GM15510 (cell line): ENCODE measurements around the gene OSCAR.

Experiments used
- POLR2A ChIP-seq: IDR thresholded peaks from 3 replicates; pipeline ENCODE4 v1.6.1; 2011; ENCODE audit warnings: borderline replicate concordance; ENCODE audit not compliant: insufficient read length; ENCODE audit errors: extremely low read depth

Gene OSCAR

DNA sequence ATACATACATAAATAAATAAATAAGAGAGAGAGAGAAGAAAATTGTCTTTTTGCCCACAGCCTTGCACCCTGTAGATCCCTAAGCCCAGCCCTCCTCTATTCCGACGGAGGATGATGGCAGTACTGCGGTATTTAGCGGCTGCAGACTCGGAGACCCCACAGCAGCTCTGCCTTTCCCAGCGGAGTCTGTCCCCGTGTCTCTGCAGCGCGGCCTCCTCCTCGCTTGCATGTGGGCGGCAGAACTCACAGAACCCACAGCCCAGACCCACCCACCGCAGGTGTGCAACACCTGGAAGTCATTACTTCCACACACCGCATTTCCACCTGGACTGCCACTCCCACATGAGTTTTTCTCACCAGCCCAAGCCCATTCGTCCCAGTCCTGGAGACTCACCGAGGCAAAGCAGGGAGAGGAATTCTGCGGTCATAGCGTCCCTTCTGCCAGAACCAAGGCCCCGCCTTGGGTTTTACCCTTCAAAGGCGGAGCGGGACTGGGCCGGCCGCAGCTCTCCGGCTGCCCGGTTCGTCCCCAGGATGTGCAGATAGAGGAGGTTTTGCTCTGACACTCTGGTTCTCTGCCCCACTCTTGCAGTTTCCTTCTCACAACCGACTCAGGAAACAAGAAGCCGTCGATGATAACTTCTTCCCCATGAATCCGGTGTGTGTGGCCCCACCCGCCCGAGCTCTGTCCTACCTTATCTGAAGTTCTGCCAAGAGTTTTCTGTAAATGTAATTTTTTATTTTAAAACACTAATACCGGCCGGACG lies 37.1 kb downstream of the OSCAR start, which contains the start of gene VSTM1:
Gene VSTM1 (minus strand): TSS at position 548 of the 767 bp plus-strand sequence. CDS start 120 bp downstream, at position 428.
- TF ChIP-seq POLR2A = no peak

DNA sequence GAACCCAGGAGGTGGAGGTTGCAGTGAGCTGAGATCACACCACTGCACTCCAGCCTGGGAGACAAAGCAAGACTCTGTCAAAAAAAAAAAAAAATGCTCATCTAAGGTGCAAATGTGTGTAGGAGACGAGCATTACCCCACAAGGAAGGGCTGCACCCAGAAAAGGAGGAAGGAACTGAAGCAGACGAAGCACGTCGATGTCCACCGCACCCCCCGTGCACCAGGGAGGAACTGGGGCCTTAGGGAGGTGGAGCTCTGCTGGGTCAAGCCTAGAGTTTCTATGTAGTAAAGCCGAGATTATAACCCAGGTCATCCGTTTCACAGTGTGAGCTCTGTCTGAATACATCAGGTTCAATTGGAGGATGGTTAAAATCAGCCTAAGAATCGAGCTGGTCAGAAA lies 38.0 kb downstream of the OSCAR start:
- no peak for TF ChIP-seq POLR2A

DNA sequence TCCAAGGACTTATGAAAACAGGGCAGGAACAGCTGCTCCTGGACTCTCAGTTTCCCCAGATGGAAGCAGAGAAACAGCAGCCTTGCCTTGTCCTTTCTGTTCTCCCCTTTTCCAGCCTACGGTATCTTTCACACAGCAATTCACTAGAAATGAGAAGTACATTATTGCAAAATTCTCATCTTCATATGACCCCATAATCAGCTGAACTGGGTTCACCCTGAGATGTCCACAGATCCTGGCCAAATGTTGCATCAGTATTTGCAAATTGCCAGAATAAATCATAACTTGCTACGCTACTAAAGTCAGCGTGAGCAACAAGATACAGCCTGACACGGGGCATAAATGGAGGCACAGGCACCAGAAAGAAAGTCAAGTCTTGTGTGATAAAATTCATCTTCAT lies 53.0 kb downstream of the OSCAR start:
- no peak for TF ChIP-seq POLR2A

DNA sequence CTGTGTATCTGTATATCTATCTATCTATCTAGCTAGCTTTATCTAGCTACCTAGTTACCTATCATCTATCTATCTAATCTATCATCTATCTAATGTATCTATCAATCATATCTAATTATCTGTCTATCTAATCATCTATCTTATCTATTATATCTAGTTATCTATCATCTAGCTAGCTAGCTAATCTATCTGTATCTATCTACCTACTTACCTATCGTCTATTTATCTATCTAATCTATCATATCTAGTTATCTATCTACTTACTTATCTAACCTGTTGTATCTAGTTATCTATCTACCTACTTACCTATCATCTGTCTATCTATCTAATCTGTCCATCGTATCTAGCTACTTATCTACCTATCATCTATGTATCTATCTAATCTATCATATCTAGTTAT lies 54.8 kb downstream of the OSCAR start:
- TF ChIP-seq POLR2A = no peak
